Astrocyte (in vitro differentiated cells and primary cell): ENCODE results near the gene NBL1.

ENCODE experiments used
- CTCF ChIP-seq: IDR thresholded peaks from 2 replicates; pipeline ENCODE4 v1.5.1; 2011; ENCODE audit warnings: low read depth, mild to moderate bottlenecking, inconsistent platforms, low read length, moderate library complexity; ENCODE audit not compliant: insufficient read depth
- EZH2 ChIP-seq: IDR thresholded peaks from 2 replicates; pipeline ENCODE4 v1.6.1; 2012; ENCODE audit warnings: mild to moderate bottlenecking, low read length, inconsistent platforms; ENCODE audit not compliant: insufficient read depth

GRCh38 chr1:19650416-19651140 is 6.5 kb downstream of the NBL1 start:
- TF ChIP-seq EZH2 (no peak), CTCF (no peak)
